GM19035 (cell line): ENCODE measurements around the gene C17orf75.

Experiments
- ATAC-seq: cut with Tn5 transposase; IDR thresholded peaks from one replicate; pipeline ENCODE4 v1.9.1; 2021; ENCODE audit not compliant: unreplicated experiment

Gene C17orf75

GRCh38 chr17:32307658-32308057 lies 34.3 kb downstream of the C17orf75 start:
- no peak for ATAC-seq

DNA sequence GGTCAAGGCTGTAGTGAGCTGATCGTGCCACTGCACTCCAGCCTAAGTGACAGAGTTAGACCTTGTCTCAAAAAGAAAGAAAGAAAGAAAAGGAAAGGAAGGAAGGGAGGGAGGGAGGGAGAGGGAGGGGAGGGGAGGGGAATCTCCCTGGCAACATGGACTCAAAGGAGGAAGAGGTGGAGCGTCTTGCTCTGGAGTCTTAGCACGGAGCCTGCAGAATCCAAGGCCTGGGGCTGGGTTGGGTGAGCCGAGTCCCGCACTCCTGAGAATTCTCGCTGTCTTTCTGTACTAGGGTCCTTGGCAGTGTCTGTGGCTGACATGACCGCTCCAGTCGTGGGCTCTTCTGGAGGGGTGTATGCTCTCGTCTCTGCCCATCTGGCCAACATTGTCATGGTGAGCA lies 36.9 kb downstream of the C17orf75 start:
- no peak for ATAC-seq

DNA sequence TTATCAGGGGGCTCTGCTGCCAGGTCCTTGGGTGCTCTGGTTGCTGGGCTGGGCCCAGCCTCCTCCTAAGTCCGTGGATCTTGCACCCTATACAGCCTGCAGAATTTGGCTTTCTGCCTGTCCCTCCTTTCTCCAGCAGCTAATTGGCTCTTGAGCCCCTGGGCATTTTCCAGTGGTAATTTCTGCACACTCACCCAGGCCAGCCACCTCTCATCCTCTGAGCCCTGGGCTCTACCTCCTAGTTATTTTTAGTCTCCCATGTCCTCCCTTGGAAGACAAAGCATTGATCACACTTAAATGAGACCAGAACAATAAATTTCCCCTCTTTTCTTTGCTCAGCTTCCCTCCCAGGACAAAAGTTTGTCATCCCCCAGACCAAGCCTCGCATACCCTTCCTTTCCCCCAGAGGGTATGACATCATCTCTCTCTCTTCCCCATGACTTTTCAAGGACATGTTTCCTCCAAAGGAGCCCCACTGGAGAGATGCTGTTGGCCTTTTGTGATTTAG lies 38.1 kb downstream of the C17orf75 start:
- ATAC-seq = no peak

DNA sequence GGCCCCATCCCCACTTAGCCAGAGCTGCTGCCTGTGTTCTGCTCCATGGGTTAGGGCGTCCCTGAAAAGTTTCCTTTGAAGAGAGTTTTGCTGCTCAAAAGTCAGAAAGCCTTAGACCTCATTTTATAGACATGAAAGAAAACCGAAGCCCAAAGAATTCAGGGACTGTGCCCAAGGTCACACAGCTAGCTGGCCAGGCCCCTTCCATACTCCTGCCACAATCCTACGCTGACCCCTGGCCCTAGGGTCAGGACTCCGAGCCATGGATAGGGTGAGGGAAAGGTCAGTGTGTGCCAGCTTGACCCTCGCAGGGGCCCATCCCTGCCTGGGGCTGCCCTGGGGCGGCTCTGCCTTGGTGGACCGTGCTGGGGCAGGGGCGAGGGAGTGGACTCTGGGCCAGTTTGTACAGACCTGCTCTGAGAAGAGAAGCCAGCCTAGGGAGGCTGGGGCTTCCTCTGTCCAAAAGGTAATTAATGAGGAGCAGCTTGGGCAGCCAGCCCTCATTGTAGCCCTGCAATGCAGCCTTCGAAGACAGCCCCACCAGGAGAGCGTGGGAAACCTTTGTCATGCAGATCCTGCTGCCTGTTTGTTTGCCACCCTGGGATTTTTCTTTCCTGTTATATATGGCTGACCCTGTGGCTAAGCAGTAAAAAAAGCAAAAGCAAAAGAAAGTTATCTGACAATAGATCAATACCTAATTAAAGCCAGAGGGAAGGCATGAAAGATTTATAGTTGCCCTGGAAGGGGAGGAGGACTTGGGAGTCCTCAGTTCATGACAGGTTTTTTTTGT lies 38.9 kb downstream of the C17orf75 start:
- ATAC-seq = no peak

DNA sequence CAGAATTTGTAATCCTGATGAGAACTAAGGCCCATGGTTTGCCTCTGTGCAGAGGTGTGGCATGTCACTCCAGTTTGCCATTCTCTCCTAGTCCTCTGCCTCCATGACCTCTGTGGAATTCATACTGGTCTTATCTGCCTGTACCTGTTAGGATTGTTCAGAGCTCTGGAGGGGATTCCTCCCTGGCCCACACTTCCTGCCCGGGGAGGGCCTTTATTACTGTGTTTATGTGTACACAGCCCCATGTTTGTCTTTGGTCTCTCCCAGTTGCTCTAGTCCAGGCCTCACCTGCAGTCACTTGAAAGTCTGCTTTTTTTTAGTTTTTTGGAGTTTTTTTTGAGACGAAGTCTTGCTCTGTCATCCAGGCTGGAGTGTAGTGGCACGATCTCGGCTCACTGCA lies 39.9 kb downstream of the C17orf75 start:
- no peak for ATAC-seq

- ATAC-seq = no peak
Measured at GRCh38 chr17:32299580-32300164, 42.3 kb downstream of the C17orf75 start.

GRCh38 chr17:32298721-32299579 lies 43.0 kb downstream of the C17orf75 start:
- no peak for ATAC-seq

GRCh38 chr17:32298298-32298697 lies 43.7 kb downstream of the C17orf75 start:
- ATAC-seq = no peak

DNA sequence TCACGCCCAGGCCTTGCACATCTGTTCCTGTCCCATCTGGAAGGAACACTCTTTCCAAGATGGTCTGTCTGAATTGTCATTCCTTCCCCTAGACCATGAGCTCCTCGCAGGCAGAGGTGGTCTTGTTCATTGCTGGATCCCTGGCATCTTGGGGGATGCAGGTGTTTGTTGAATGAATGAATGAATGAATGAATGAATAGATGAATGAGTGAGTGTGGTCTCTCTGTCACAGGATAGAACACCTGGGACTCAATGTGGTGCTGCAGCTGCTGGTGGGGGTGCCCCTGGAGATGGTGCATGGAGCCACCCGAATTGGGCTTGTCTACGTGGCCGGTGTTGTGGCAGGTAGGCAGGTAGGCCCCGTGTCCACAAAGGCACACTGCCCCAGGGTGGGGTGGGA lies 44.1 kb downstream of the C17orf75 start:
- ATAC-seq = no peak

DNA sequence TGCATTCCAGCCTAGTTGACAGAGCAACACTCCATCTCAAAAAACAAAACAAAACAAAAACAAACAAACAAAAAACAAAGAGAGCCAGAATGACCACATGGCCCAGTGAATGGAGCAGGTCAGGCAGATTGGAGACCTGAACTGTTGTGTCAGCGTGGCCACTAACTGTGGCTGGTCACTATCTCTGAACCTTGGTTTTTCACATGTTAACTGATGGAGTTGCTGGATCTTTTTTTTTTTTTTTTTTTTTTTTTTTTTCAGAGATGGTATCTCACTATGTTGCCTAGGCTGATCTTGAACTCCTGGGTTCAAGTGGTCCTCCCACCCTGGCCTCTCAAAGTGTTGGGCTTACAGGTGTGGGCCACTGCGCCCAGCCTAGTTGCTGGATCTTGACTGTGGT lies 44.5 kb downstream of the C17orf75 start:
- ATAC-seq = no peak

GRCh38 chr17:32292094-32292493 lies 49.9 kb downstream of the C17orf75 start:
- ATAC-seq = no peak

DNA sequence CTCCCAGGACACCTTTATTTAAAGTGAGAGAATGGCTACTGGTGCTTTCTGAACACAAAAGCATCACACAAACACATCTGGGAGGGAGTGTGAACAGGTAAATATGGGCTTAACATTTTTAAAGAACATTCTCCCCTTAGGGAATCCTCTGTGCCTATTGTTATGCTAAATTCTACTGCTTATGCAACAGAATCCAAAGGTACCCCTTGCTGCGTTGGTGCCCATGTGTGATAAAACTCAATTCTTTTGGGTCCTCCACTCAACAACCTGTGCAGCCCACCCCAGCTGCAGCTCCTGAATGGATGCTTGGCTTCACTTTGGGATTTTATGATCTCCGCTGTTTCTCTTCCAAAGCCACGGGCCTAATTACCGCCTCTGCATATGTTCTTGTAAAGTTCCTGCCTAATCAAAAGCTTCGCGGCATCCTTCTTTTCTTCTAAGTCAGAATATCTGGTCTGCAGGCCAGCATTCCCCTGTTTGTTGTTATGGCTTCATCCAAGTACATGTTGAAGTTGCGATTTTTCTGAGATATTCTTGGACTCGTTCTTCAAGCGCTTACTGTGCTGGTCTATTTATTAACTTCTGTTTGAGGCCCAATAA lies 52.4 kb downstream of the C17orf75 start:
- no peak for ATAC-seq

GRCh38 chr17:32288615-32289014 lies 53.4 kb downstream of the C17orf75 start:
- ATAC-seq = no peak

- no peak for ATAC-seq
Measured at GRCh38 chr17:32287804-32288511, 54.0 kb downstream of the C17orf75 start.

GRCh38 chr17:32286518-32286900 lies 55.5 kb downstream of the C17orf75 start:
- ATAC-seq = no peak

- ATAC-seq = no peak
Measured at GRCh38 chr17:32285746-32286517, 56.0 kb downstream of the C17orf75 start.

- no peak for ATAC-seq
Measured at GRCh38 chr17:32285306-32285705, 56.7 kb downstream of the C17orf75 start.

DNA sequence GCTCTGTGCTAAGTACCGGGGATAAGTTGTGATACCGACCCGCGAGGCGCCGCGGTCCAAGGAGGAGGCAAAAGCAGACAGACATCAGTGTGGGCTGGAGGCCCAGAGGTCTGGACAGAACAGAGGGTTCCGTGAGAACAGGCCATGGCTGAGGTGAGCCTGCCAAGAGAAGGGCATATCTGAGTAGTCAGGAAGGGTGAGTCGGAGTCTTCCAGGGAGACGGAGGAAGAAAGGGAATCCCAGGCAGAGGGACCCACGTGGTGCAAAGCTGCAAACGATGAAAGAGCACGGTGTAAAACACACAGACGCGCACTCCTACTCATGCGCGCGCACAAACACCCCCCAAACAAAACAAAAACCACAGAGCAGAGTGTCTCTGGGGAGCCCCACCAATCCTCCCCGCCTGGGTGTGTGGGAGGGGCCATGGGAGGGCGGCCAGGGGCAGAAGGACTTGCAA lies 58.2 kb downstream of the C17orf75 start:
- no peak for ATAC-seq

DNA sequence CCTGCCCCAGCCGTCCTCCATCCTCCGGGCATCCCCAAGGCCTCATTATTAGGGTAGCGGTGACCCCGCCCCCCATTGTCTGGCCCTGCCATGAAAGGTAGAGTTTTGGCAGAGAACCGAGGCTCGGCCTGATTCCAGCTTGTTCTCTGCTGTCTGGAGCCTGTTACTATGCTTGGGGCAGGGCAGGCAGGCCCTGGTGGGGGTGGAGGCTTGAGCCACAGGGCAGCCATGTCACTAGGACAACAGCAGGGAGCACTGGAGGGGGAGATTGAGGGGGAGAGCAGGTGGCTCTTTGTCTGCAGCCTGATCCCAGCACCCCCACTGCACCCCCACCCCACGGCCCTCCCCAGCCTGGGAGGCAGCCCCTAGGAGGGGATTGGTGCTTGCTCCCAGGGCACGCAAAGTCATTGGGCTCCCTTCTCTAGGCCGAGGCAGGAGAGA lies 60.9 kb downstream of the C17orf75 start:
- no peak for ATAC-seq
